OCI-LY3 (cell line): Measurements from ENCODE around the gene ATP8A2.

Experiments
- CTCF ChIP-seq: fragments of 200-600, 300-600 bp; sonication (generic); IDR thresholded peaks from 2 replicates; pipeline ENCODE4 v1.5.1; 2014; ENCODE audit warnings: antibody characterized with exemption, low read length, low read depth
- EZH2phosphoT487 ChIP-seq: fragments of 200-600 bp; shearing (Covaris generic); IDR thresholded peaks from 2 replicates; pipeline ENCODE4 v1.6.1; 2018; ENCODE audit warnings: antibody characterized with exemption, mixed run types, low read depth

- TF ChIP-seq CTCF (no peak), EZH2phosphoT487 (no peak)
These were observed 90.7 kb downstream of the ATP8A2 start for GRCh38 chr13:25462301-25463125.
